Measurements from ENCODE around the gene PSMG4.

Gene PSMG4

GRCh38 chr6:3308106-3308505 is 49.4 kb downstream of the PSMG4 start:
- H3F3A ChIP-seq (ENCODE audit: control insufficient read depth, insufficient read depth), result no peaks in the 10 kb centered on the region
- no peaks in the 10 kb centered on the region for H3K9me2 ChIP-seq (replicated peaks; ENCODE audit: control insufficient read depth, low read length)
- no peak overlapping the region for H3K4me3 ChIP-seq (ENCODE audit: low read length)
- no peaks in the 10 kb centered on the region for H3K79me2 ChIP-seq (ENCODE audit: control insufficient read depth, low read length)
- H3K27me3 ChIP-seq (ENCODE audit: control insufficient read depth, low read length), result peaks cover 15% of the 10 kb centered on the region
- no peak overlapping the region for H3K4me2 ChIP-seq (ENCODE audit: low read length)
- H3K27ac ChIP-seq (ENCODE audit: low read depth, low read length), result no peak overlapping the region
- H3K4me1 ChIP-seq (ENCODE audit: control insufficient read depth, low read length), result no peaks in the 10 kb centered on the region; the same call in 1 of the 2 replicates
- no peaks in the 10 kb centered on the region for H3K36me3 ChIP-seq (ENCODE audit: control insufficient read depth, low read length)
- H3K9me3 ChIP-seq (ENCODE audit: control insufficient read depth, insufficient read depth, low read length), result no peaks in the 10 kb centered on the region
- TF ChIP-seq, protein P1, sequence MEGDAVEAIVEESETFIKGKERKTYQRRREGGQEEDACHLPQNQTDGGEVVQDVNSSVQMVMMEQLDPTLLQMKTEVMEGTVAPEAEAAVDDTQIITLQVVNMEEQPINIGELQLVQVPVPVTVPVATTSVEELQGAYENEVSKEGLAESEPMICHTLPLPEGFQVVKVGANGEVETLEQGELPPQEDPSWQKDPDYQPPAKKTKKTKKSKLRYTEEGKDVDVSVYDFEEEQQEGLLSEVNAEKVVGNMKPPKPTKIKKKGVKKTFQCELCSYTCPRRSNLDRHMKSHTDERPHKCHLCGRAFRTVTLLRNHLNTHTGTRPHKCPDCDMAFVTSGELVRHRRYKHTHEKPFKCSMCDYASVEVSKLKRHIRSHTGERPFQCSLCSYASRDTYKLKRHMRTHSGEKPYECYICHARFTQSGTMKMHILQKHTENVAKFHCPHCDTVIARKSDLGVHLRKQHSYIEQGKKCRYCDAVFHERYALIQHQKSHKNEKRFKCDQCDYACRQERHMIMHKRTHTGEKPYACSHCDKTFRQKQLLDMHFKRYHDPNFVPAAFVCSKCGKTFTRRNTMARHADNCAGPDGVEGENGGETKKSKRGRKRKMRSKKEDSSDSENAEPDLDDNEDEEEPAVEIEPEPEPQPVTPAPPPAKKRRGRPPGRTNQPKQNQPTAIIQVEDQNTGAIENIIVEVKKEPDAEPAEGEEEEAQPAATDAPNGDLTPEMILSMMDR (IDR thresholded peaks at IDR 0.05; ENCODE audit: low read depth, low read length, poor library complexity, severe bottlenecking), result no peak
- no peak for TF ChIP-seq EZH2phosphoT487 (IDR thresholded peaks at IDR 0.05; ENCODE audit: borderline replicate concordance, low read length)
- H4K20me1 ChIP-seq (ENCODE audit: control insufficient read depth, insufficient read depth, low read depth, low read length), result no peaks in the 10 kb centered on the region

GRCh38 chr6:3309391-3310050 is 50.8 kb downstream of the PSMG4 start:
- Histone ChIP-seq H3K79me2 (ENCODE audit: control insufficient read depth, low read length) (no peaks in the 10 kb centered on the region), H3K27me3 (ENCODE audit: control insufficient read depth, low read length) (peaks cover 11% of the 10 kb centered on the region; the same call in 1 of the 2 replicates), H3K9me2 (replicated peaks; ENCODE audit: control insufficient read depth, low read length) (no peaks in the 10 kb centered on the region), H3K36me3 (ENCODE audit: control insufficient read depth, low read length) (no peaks in the 10 kb centered on the region), H3K4me3 (ENCODE audit: low read length) (no peak overlapping the region), H3K4me1 (ENCODE audit: control insufficient read depth, low read length) (no peaks in the 10 kb centered on the region; the same call in 1 of the 2 replicates), H3K4me2 (ENCODE audit: low read length) (no peak overlapping the region), H3F3A (ENCODE audit: control insufficient read depth, insufficient read depth) (no peaks in the 10 kb centered on the region), H3K27ac (ENCODE audit: low read depth, low read length) (no peak overlapping the region), H3K9me3 (ENCODE audit: control insufficient read depth, insufficient read depth, low read length) (no peaks in the 10 kb centered on the region), H4K20me1 (ENCODE audit: control insufficient read depth, insufficient read depth, low read depth, low read length) (no peaks in the 10 kb centered on the region)
- TF ChIP-seq, protein P1 (IDR thresholded peaks at IDR 0.05; ENCODE audit: low read depth, low read length, poor library complexity, severe bottlenecking), result no peak
- no peak for TF ChIP-seq EZH2phosphoT487 (IDR thresholded peaks at IDR 0.05; ENCODE audit: borderline replicate concordance, low read length)

GRCh38 chr6:3310051-3310448 is 51.3 kb downstream of the PSMG4 start:
- Histone ChIP-seq H3K9me3 (ENCODE audit: control insufficient read depth, insufficient read depth, low read length) (no peaks in the 10 kb centered on the region), H3K4me2 (ENCODE audit: low read length) (no peak overlapping the region), H3K36me3 (ENCODE audit: control insufficient read depth, low read length) (no peaks in the 10 kb centered on the region), H3K79me2 (ENCODE audit: control insufficient read depth, low read length) (no peaks in the 10 kb centered on the region), H3F3A (ENCODE audit: control insufficient read depth, insufficient read depth) (no peaks in the 10 kb centered on the region), H4K20me1 (ENCODE audit: control insufficient read depth, insufficient read depth, low read depth, low read length) (no peaks in the 10 kb centered on the region), H3K9me2 (replicated peaks; ENCODE audit: control insufficient read depth, low read length) (no peaks in the 10 kb centered on the region), H3K27ac (ENCODE audit: low read depth, low read length) (no peak overlapping the region), H3K4me3 (ENCODE audit: low read length) (no peak overlapping the region), H3K27me3 (ENCODE audit: control insufficient read depth, low read length) (peaks cover 11% of the 10 kb centered on the region; the same call in 1 of the 2 replicates), H3K4me1 (ENCODE audit: control insufficient read depth, low read length) (no peaks in the 10 kb centered on the region; the same call in 1 of the 2 replicates)
- no peak for TF ChIP-seq EZH2phosphoT487 (IDR thresholded peaks at IDR 0.05; ENCODE audit: borderline replicate concordance, low read length)

DNA sequence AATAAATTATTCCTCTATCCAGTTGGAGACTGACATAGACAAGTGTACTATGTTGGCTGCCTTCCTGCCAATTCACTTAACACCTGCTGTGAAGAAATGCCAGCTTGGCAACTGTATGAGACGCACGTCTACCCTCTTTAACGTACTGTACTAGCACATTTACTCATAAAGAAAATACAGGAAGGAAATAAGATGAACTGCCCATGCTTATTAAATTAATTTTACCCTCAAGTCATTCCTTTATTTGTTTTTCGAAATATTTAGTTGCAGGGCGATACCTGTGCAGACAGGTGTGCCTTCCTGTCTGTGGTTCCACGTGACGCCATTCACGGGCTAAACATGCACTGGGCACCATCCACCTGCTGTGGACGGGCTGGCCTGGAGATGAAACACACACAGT is 52.0 kb downstream of the PSMG4 start:
- H3F3A ChIP-seq (ENCODE audit: control insufficient read depth, insufficient read depth), result no peaks in the 10 kb centered on the region
- TF ChIP-seq, protein P1 (IDR thresholded peaks at IDR 0.05; ENCODE audit: low read depth, low read length, poor library complexity, severe bottlenecking), result no peak
- TF ChIP-seq EZH2phosphoT487 (IDR thresholded peaks at IDR 0.05; ENCODE audit: borderline replicate concordance, low read length), result peak; percentile 52; the same call in 1 of the 2 replicates
- no peaks in the 10 kb centered on the region for H4K20me1 ChIP-seq (ENCODE audit: control insufficient read depth, insufficient read depth, low read depth, low read length)
- H3K4me1 ChIP-seq (ENCODE audit: control insufficient read depth, low read length), result no peaks in the 10 kb centered on the region; the same call in 1 of the 2 replicates
- H3K9me2 ChIP-seq (replicated peaks; ENCODE audit: control insufficient read depth, low read length), result no peaks in the 10 kb centered on the region
- H3K27me3 ChIP-seq (ENCODE audit: control insufficient read depth, low read length), result peaks cover 11% of the 10 kb centered on the region; the same call in 1 of the 2 replicates
- H3K4me3 ChIP-seq (ENCODE audit: low read length), result no peak overlapping the region
- H3K36me3 ChIP-seq (ENCODE audit: control insufficient read depth, low read length), result no peaks in the 10 kb centered on the region
- H3K4me2 ChIP-seq (ENCODE audit: low read length), result no peak overlapping the region
- H3K9me3 ChIP-seq (ENCODE audit: control insufficient read depth, insufficient read depth, low read length), result no peaks in the 10 kb centered on the region
- H3K79me2 ChIP-seq (ENCODE audit: control insufficient read depth, low read length), result no peaks in the 10 kb centered on the region
- no peak overlapping the region for H3K27ac ChIP-seq (ENCODE audit: low read depth, low read length)
